ENCODE results near the gene CPB2. TPM values are rescaled to one million over a fixed set of nuclear protein-coding genes. Genes with fewer than 3 reads are reported as not detected.

Gene CPB2
- total RNA-seq, 2 donors from 2014 or later, result not detected

- DNase-seq (ENCODE audit: low spot score), result no peak
- Histone ChIP-seq H3K27me3 (no peaks in the 10 kb centered on the region), H3K9me3 (no peaks in the 10 kb centered on the region), H3K27ac (no peak overlapping the region), H3K4me1 (no peaks in the 10 kb centered on the region), H3K4me3 (no peak overlapping the region), H3K36me3 (no peaks in the 10 kb centered on the region)
- TF ChIP-seq, protein P1, sequence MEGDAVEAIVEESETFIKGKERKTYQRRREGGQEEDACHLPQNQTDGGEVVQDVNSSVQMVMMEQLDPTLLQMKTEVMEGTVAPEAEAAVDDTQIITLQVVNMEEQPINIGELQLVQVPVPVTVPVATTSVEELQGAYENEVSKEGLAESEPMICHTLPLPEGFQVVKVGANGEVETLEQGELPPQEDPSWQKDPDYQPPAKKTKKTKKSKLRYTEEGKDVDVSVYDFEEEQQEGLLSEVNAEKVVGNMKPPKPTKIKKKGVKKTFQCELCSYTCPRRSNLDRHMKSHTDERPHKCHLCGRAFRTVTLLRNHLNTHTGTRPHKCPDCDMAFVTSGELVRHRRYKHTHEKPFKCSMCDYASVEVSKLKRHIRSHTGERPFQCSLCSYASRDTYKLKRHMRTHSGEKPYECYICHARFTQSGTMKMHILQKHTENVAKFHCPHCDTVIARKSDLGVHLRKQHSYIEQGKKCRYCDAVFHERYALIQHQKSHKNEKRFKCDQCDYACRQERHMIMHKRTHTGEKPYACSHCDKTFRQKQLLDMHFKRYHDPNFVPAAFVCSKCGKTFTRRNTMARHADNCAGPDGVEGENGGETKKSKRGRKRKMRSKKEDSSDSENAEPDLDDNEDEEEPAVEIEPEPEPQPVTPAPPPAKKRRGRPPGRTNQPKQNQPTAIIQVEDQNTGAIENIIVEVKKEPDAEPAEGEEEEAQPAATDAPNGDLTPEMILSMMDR (IDR thresholded peaks at IDR 0.05), result no peak
Measured at GRCh38 chr13:46137627-46138317, 32.9 kb upstream of the CPB2 start.

- Histone ChIP-seq H3K27ac (no peak overlapping the region), H3K4me3 (no peak overlapping the region), H3K27me3 (no peaks in the 10 kb centered on the region), H3K36me3 (no peaks in the 10 kb centered on the region), H3K4me1 (no peaks in the 10 kb centered on the region), H3K9me3 (no peaks in the 10 kb centered on the region)
- DNase-seq (ENCODE audit: low spot score), result no peak
- TF ChIP-seq, protein P1 (IDR thresholded peaks at IDR 0.05), result no peak
Measured at GRCh38 chr13:46136688-46137087, 31.9 kb upstream of the CPB2 start.

GRCh38 chr13:46134961-46135522 lies 30.2 kb upstream of the CPB2 start:
- no peak for DNase-seq (ENCODE audit: low spot score)
- no peaks in the 10 kb centered on the region for H3K36me3 ChIP-seq
- no peak overlapping the region for H3K27ac ChIP-seq
- H3K9me3 ChIP-seq, result no peaks in the 10 kb centered on the region
- TF ChIP-seq, protein P1 (IDR thresholded peaks at IDR 0.05), result no peak
- no peaks in the 10 kb centered on the region for H3K4me1 ChIP-seq
- no peak overlapping the region for H3K4me3 ChIP-seq
- no peaks in the 10 kb centered on the region for H3K27me3 ChIP-seq

- DNase-seq (ENCODE audit: low spot score), result no peak
- no peaks in the 10 kb centered on the region for H3K4me1 ChIP-seq
- no peaks in the 10 kb centered on the region for H3K36me3 ChIP-seq
- TF ChIP-seq, protein P1 (IDR thresholded peaks at IDR 0.05), result no peak
- H3K27me3 ChIP-seq, result no peaks in the 10 kb centered on the region
- no peaks in the 10 kb centered on the region for H3K9me3 ChIP-seq
- H3K27ac ChIP-seq, result no peak overlapping the region
- H3K4me3 ChIP-seq, result no peak overlapping the region
Measured at GRCh38 chr13:46134494-46134893, 29.7 kb upstream of the CPB2 start.

DNA sequence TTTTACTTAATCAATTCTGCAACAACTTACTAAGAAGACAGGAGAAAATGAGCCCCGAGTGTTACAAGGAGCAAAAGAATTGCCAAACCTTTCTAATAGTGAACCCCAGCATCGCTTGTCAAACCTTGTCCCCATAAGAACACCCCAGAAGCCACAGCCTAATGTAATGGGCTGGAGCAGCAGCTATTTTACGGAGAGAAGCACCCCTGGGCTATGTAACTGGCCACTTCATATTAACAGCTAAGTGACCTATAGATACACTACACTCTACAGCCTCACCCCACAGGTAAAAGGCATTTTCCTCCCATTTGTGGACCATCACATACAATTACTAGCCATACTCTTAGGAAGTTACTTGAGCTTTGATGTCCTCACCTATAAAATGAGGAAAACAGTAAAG lies 27.3 kb upstream of the CPB2 start:
- H3K36me3 ChIP-seq, result no peaks in the 10 kb centered on the region
- no peak for DNase-seq (ENCODE audit: low spot score)

More for the DNA sequence above, 27.3 kb upstream of the CPB2 start:
- TF ChIP-seq, protein P1 (IDR thresholded peaks at IDR 0.05), result no peak
- no peak overlapping the region for H3K27ac ChIP-seq
- H3K9me3 ChIP-seq, result no peaks in the 10 kb centered on the region
- H3K4me3 ChIP-seq, result no peak overlapping the region
- no peaks in the 10 kb centered on the region for H3K27me3 ChIP-seq
- no peaks in the 10 kb centered on the region for H3K4me1 ChIP-seq

Data from right atrium auricular region (tissue), 2 donors.